ENCODE results near the gene BDKRB1. TPM values are rescaled to one million over a fixed set of nuclear protein-coding genes. Genes with fewer than 3 reads are reported as not detected.

The BDKRB1 gene
- total RNA-seq, result 1.4 TPM

DNA sequence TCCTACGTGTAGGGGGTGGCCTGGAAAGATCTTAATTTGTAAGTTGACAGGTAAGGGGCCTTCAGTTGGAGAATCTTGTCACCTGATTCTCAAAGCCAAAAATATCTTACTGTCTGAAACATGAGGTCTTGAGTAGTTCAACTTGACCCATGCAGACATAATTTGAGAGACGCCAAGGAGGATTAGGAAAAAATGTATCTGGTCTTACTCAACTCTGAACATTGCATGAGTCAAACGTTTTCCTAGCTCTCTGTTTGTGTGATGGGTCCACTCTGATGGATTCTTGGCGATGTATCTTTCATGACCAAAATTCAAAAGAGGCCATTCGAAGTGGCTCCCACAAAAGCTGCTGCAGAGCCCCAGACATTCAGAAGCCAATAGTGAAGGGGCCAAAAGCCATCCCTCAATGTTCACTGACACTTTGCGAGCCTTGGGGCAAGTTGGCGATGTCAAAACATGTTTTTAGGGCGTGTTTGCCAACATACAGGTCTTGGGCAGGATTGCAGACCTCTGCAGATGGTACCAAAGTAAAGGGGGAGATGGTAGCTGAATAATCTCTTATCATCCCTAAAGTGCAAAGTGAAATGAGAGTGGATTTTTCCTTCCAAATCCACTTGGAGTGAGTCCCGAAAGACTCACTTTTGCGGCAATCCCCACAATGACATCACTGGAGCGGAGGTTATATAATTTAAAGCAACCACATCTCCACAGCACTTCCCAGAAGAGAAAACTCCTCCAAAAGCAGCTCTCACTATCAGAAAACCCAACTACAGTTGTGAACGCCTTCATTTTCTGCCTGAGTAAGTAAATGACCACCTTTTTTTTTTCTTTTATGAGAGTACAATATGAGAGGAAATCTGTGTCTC is at the start of gene BDKRB1:
Gene BDKRB1 (plus strand): TSS at position 710 of the 866 bp plus-strand sequence. CDS start 7,473 bp downstream, outside the sequence.
- no peak for DNase-seq (ENCODE audit: low spot score)

DNA sequence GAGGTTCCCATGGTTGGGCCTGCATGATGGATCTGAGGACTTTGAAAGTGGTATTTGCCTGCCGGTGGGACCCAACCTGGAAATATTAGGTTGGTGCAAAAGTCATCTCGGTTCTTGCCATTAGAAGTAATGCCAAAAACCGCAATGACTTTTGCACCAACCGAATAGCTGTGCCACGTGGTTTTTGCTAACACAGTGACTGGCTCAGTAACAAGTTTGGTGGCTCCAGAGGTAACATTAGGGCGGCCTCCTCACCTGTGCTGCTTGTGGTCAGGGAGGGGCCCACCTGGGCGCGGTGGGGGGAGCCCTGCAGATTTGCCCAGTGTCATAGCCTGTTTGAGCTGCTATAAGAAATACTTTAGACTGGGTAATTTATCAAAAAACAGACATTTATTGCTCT is 49.5 kb upstream of the BDKRB1 start:
- DNase-seq (ENCODE audit: low spot score), result peak; percentile 56

DNA sequence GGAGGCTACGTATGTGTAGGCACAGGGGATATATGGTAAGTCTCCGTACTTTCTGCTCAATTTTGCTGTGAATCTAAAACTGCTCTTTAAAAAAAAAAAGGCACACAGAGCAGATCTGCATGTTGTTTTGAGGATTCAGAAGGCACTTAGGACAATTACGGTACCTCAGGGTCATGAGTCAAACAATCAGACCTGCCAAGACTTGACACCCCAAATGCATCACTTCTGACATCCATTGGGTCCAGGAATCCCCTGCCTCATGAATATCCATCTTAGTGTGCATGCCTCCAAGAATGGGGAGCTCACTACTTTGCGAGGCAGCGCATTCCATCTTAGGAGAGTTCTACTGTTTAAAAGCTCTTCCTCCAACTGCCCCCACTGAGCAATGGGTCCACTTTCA is 48.3 kb upstream of the BDKRB1 start:
- DNase-seq (ENCODE audit: low spot score), result no peak

DNA sequence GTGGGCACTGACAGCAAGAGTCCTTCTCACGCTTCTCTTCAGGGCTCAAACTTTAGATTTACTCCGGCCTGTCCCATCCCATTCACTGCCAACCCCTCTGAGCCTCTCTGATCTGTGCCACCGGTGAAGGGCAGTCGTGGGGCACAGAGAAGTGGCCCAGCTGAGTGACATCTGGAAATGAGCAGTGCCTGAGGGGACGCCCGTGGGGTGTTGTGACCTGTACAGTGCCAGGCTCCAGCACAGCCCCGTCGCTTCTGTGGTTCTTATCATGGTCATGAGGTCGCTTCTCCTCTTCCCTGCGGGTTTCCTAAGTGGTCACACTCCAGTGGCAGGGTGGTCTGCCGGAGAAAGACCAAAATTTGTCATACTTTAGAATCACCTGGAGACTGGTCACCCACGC is 47.3 kb upstream of the BDKRB1 start:
- no peak for DNase-seq (ENCODE audit: low spot score)

DNA sequence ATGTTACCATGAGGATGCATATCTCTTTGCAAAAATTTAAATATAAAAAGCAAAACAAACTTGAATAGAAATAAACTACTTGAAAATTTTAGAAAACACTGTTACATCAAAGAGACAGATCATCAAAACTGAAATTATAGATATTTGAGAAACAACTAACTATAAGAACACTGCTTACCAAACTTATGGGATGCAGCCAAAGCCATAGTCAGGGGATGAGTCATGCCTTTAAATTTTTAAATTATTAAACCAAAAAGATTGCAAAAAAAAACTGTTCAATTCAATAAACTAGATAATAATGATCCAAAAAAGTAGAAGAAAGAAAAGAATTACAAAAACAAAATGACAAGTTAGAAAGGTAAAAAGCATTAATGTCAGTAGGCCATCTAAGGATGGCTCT is 43.9 kb upstream of the BDKRB1 start:
- no peak for DNase-seq (ENCODE audit: low spot score)

DNA sequence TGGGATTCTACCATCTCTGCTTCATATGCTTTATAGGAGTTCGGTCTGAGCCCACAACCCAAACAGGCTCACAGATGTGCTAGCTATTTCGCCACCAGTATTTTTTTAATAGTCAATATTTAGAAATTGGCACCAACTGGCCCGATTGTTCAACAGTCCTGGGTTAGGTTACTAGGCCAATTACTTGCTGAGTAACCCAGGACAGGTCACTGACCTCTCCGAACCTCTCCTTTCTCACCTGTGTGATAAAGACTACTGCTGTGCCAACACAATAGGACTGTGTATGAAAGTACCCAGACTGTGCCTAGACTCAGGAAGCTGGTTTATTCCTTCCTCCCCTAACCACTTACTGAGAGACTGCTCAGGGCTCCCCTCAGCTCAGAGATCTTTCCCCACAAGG is 43.1 kb upstream of the BDKRB1 start:
- no peak for DNase-seq (ENCODE audit: low spot score)

DNA sequence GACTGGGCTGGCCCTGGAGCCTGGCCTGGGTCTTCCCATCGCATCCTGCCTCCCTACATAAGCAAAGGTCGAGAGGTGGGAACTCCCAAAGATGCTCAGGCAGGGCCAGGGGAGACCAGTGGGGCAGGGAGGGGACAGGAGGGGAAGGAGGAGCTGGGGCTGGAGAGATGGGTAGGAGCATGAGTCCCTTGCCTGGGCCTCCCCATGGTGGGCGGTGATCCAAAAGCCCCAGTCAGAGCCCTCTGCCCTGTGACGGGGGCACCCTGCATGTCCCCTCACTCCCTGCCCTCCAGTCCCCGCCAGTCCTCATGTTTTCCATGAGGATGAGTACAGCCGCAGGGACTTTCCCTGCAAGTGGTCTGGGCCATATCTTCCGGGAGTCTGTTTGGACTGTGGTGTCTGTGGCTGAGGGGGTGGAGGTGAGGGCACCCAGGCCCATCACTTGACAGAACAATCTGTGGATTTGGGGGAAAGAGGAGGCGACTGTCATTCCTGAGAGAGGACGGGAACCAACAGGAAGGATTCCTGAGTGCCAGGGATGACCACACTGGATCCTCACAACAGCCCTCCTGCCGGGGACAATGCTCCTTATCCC is 42.0 kb upstream of the BDKRB1 start:
- no peak for DNase-seq (ENCODE audit: low spot score)

DNA sequence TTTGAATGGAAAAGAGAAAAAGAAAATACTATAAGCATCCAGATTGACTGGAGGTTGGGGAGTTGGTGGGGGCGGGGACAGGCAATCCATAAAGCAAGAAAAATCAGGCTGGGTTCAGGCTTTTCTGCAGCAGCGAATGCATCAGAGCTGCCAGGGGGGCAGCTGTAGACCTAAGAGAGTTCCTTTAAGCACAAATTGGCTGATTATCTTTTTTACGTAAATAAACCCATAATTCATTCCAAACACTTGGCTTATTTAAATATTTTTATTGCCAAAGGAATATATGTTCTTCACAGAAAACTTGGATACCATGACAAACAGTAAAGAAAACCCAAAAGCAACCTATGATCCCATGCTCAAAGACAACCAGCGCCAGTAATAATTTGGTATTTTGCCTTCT is 41.2 kb upstream of the BDKRB1 start:
- no peak for DNase-seq (ENCODE audit: low spot score)

DNA sequence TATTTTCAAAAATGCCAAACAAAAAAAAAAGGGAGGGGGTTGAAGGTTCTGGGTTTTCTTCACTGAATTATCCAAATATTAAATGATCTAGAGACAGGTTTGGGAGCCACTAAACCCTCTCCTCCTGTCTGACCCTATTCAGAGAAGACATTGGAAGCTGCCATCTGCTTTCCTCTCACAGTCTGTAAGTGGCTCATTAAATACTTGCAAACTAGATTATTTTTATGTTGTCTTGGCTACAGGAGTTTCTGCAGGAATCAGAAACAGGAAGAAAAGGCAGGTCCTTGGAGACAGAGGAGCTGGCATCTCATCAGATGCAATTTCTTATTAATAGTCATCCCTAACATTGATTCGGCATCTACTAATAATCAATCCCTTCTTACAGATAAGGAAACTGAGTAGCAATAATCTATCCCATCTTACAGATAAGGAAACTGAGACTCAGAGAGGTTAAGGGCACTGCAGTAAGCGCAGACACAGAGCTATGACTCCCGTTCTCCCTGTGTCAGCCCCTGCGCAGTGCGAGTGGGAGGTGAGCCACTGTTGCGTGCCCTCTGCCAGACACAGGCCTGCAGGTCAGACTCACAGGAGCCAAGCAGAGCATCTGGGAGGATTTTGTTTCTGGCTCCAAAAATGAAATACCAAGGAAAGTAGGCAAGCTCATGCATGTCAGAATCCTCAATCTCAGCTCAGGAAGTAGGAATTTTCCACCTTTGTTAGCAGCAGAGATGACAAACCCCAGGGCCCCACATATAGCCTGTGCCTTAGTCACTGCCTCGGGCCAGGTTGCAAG is 40.4 kb upstream of the BDKRB1 start:
- DNase-seq (ENCODE audit: low spot score), result no peak

DNA sequence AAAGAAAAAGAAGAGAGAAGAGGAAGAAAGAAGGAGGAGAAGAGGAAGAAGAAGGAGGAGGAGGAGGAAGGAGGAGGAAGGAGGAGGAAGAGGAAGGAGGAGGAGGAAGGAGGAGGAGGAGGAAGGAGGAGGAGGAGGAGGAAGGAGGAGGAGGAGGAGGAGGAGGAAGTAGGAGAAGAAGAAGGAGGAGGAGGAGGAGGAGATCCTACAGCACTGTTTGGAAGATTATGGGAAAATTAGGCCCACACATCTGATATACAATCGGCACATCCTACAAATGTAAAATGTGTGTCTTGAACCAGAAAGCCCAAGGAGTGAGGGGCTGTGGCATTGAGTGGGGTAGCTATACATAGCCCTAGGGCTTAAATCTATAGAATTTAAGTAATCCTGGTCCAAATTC is 39.4 kb upstream of the BDKRB1 start:
- no peak for DNase-seq (ENCODE audit: low spot score)

DNA sequence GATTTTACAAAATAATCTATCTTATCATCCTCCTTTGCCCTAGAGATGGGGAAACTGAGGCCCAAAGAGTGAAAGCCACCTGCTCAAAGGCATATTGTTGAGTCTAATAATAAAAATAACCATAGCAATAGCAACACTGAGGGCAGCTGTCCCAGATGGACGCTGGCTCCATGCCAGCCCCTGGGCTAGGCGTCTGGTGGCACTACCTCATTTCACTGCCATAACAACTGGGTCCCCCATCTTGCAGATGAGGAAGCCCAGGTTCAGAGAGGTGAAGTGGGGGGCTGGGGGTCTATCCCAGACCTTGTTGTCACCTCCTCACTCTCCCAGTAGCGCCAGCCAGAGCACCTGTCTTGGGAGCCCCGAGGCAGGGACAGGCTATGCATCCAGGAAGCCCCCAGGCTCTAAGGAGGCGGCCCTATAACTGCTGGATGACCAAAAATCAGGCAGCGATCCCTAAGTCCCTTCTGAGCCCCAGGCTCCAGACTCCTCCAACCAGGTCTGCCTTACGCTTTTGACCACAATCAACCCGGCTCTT is 38.6 kb upstream of the BDKRB1 start:
- no peak for DNase-seq (ENCODE audit: low spot score)

DNA sequence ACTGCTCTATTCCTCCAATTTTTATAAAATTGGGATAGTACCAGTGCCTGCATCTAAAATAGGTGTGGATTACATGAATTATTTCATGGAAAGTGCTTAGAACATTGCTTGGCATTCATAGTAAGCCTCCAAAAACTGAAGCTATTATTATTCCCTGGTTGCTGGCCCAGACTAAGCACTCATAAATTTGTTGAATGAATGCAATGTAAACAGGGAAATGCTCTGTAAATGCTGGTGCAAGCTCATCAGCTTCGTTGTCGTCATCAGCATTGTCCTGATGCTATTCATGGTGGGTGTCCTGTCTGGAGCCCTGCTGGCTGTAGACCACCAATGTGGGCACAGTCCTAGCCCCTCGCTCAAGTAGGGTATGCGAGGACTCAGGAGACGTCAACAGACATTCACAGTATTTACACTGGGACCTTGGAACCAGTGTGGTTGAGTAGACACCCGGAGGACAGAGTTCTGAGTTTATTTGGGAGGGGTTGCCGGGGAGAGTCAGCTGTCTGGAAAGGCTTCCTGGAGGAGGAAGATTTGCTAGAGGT is 34.8 kb upstream of the BDKRB1 start:
- no peak for DNase-seq (ENCODE audit: low spot score)

DNA sequence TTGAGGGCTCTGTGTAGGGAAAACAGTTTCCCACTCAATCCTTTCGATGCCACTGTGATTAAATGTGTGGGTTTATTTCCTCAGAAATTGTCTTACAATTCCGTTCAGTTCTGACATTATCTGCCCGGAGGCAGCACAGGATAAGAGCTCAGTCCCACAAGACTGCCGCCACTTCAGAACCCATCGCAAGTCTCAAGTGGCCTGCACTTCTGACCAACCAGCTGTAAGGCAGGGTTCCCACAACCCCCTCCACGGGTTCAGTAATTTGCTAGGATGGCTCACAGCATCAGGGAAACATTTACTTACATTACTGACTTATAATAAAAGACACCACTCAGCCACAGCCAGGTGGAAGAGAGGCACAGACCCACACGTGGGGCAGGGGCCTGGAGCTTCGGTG is 34.2 kb upstream of the BDKRB1 start:
- no peak for DNase-seq (ENCODE audit: low spot score)

DNA sequence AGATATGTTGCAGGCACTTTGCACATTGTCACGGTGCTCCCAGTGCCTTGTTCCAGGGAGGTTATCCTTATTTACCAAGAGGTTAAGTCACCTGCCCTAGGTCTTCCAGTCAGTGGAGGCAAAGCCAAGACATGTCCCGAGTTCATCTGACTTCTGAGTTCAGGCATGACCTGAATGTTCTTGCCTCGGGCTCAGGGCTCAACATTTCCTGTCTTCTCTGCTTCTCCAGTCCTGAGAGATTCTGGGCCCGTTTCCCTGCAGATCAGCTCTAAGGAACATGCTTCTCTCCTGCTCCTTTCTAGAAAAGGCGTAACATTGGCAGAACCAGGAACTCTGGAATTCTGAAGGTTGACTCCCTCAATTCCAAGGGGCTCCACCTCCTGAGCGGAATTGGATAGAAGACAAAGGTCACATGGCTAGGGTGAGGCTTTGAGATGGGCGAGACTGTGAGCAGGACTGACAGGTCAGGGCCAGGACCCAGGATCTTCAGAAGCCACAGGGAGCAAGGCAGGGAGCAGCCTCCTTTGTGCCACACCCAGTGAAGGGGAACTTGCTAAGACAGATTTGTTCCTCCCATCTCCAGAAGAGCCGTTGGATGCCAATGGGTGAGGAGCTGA is 31.4 kb upstream of the BDKRB1 start:
- no peak for DNase-seq (ENCODE audit: low spot score)

DNA sequence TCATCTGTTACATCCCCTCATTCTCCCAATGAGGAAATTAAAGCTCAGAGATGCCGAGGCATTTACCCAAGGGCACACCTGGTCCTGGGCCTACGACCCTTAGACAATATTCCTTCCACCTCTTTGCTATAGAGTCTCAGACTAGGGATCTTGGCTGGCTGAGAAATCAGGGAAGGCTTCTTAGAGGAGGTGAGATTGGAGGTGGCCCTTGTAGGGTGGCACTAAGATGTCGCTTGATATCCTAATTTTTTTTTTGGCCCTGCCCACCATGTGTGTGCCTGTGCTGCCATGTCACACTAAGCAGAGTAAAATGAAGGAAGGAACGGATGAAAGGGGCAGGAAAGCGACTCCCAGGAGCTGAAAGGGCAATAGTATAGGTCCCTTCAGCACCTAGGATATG is 30.8 kb upstream of the BDKRB1 start:
- no peak for DNase-seq (ENCODE audit: low spot score)

DNA sequence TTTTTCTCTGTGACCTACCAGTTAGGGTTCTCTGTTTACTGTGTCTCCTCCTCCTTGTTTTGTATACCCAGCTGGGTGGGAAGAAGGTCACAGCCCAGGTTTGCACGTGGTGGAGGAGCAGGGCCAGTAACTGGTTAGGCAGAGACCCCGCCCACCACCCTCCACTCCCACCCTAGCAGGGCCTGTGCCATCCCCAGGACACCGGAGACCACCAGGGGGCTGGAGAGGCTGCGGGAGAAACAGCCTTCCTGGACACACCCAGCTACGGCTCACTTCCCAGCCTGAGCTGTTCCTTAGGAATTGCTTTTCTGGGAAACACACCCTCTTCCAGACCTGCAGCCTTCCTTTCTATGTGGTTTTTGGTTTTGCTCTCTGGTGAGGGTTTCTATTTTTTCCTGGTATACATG is 30.3 kb upstream of the BDKRB1 start:
- DNase-seq (ENCODE audit: low spot score), result peak; percentile 51

DNA sequence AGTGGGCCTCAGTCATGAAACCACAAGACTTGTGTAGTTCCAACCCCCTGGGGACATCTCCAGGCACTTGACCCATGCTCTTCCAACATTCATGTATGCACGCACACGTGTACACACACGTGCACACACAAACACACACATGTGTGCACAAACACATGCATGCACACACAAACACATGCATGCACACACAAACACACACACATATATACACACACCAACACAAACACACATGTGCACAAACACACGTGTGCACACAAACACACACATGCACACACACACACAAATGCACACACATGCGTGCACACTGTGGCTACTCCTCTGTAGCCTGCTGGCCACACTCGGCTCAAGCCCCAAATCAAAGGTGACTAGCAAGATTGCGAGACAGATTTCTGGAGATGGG is 28.6 kb upstream of the BDKRB1 start:
- no peak for DNase-seq (ENCODE audit: low spot score)

DNA sequence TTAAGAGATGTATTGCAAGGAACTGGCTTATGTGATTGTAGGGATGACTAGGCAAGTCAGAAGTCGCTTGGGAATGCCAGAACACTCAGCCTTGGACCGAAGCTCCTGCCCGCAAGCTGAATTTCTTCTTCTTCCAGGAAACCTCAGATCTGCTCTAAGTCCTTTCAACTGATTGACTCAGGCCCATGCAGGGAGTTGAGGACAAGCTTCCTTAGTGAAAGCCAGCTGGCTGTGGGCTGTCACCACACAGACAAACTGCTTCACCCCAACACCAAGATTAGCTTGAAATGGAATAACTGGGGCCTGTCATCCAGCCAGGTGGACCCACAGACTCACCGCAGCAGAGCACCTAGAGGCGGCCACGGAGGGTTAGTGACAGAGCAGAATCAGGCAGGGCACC is 26.7 kb upstream of the BDKRB1 start:
- DNase-seq (ENCODE audit: low spot score), result no peak

DNA sequence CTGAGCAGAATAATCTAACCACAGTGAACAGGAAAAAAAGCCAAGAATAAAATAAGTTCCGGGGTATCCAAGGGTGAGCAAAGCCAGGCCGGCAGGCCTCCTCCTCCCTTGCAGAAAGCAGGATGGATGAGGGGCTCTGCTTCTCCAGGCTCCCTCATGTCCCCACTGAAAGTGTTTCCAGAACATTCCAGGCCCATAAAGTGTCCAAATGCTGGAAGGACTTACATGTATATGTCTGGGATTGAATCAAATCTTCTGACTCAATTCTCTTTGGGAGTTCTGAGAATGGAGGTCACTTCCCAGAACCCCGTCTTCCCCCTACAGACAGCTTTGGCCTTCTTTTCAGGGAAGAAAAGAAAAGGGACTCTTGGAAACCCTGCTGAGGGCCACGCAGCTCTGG is 25.0 kb upstream of the BDKRB1 start:
- no peak for DNase-seq (ENCODE audit: low spot score)

DNA sequence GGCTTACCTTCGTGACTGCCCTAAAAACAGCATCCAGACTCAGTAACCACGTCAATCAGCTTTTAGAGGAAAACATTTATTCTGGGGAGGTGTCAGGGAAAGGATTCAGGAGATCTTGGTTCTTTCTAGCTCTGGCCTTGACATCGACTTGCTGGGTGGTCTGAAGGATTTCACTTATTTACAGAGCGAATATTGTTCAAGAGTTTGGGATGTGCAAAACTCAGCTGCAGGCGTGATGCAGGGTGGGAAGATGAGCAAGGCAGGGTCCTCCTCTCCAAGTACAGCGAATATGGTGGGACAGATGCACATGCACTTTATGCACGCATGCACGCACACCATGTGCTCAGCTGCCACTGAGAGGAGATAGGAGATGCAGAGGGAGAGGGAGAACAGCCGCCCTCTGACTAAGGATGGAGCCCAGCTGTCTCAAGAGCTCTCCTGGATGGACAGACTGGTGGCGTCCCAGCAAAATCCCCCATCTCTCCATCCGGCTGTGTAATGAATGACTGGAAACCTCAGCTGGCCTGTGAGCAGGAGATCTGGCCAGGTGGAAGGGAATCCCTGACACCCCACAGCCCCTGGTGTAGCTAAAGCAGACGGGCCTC is 24.4 kb upstream of the BDKRB1 start:
- no peak for DNase-seq (ENCODE audit: low spot score)

DNA sequence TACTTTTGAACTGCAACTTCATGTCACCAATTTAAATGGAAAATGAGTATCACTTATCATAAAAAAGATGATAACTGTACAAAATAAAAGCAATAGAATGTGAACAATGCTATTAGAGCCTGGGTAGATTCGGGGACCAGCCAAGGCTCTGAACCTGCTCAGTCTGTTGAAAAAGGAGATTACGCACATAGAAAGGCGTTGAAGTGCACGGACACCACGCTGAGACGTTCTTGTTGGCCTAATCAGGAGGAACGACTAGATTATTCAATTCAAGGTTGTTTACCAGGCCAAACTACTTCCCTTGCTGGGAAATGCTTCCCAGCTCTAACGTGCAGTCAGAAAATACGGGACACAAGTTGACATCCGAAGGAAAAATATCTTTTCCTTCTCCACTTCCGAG is 23.5 kb upstream of the BDKRB1 start:
- DNase-seq (ENCODE audit: low spot score), result no peak
